HepG2 (cell line): ENCODE measurements around the gene FAM43B. TPM values are rescaled to one million over a fixed set of nuclear protein-coding genes. Genes with fewer than 3 reads are reported as not detected.

ENCODE experiments used
- ATAC-seq: fragments of 200-7000 bp; cut with Tn5 transposase; 3 replicates; pipeline ENCODE4 v1.9.1; 2020; ENCODE audit warnings: mild to moderate bottlenecking, moderate library complexity
- Bru-seq: library from RNA; stranded (reverse); fragments of 400-500 nt; gene quantifications from one replicate; lab custom pipeline; 2021; lab: Mats Ljungman, UMichigan
- BruChase-seq, 2 experiments: library from RNA; stranded (reverse); fragments of 400-500 nt; gene quantifications; one replicate each; lab custom pipeline; 2021; lab: Mats Ljungman, UMichigan
- BruUV-seq: library from RNA; stranded (reverse); fragments of 400-500 nt; replicated peaks from 2 replicates; lab custom pipeline; 2021; lab: Mats Ljungman, UMichigan
- CTCF ChIA-PET: fragments of 300-600 bp; formaldehyde crosslinking; extraction: SDS; loops from one replicate; lab custom pipeline; 2021; ENCODE audit warnings: low total read pairs, inconsistent platforms, low intra/inter-chr PET ratio; lab: Yijun Ruan, JAX
- POLR2A ChIA-PET: fragments of 350-600 bp; sonication (Branson Sonifier 250); formaldehyde crosslinking; loops from one replicate; lab custom pipeline; 2020; ENCODE audit warnings: antibody characterized with exemption, inconsistent platforms; lab: Yijun Ruan, JAX
- DNase-seq: peaks from one replicate; pipeline ENCODE4 v3.0.0-alpha.2; 2015; ENCODE audit warnings: low spot score
- FAIRE-seq: peaks from 3 replicates; lab custom pipeline; 2011; peaks lifted over from hg19 to GRCh38; lab: Jason Lieb, UNC
- H2AFZ ChIP-seq: one replicate; pipeline ENCODE4 v1.6.1; 2011; ENCODE audit warnings: low read length, inconsistent platforms
- H3K27ac ChIP-seq: fragments of 300-600 bp; 3 replicates; pipeline ENCODE4 v1.8.0; 2011; ENCODE audit warnings: mixed run types, mild to moderate bottlenecking, mixed read lengths, low read length, inconsistent platforms; ENCODE audit not compliant: insufficient read depth; ENCODE audit errors: extremely low read length
- H3K27me3 ChIP-seq, 2 experiments: fragments of 200-600 bp in 1 of 2; 2 replicates in 1 of 2; 3 replicates in 1 of 2; pipeline versions ENCODE4 v1.6.0 to v1.8.0; 2011; ENCODE audit warnings: low read length in 2 of 2, mild to moderate bottlenecking in 2 of 2, moderate library complexity in 2 of 2, inconsistent platforms in 1 of 2; ENCODE audit not compliant: insufficient read depth in 2 of 2, control insufficient read depth in 1 of 2
- H3K36me3 ChIP-seq, 2 experiments: fragments of 200-600 bp in 1 of 2; replicated peaks in 1 of 2; 2 replicates in 1 of 2; 3 replicates in 1 of 2; pipeline versions ENCODE4 v1.5.1 to v1.8.0; 2011; ENCODE audit warnings: low read length in 2 of 2, inconsistent platforms in 1 of 2; ENCODE audit not compliant: insufficient read depth in 2 of 2, control insufficient read depth in 1 of 2
- H3K4me1 ChIP-seq: 2 replicates; pipeline ENCODE4 v1.5.1; 2012; ENCODE audit warnings: low read length, inconsistent platforms; ENCODE audit not compliant: insufficient read depth
- H3K4me2 ChIP-seq: 2 replicates; pipeline ENCODE4 v1.6.0; 2011; ENCODE audit warnings: low read depth, low read length, inconsistent platforms
- H3K4me3 ChIP-seq, 3 experiments: fragments of 200-600 bp in 1 of 3; sonication (generic), shearing (Covaris generic) in 1 of 3; replicated peaks in 1 of 3; 2 replicates each; pipeline ENCODE4 v1.5.1; 2011 to 2016; ENCODE audit warnings: low read length in 3 of 3, inconsistent platforms in 2 of 3, low read depth in 2 of 3, mild to moderate bottlenecking in 2 of 3, control low read depth in 1 of 3, mixed read lengths in 1 of 3; ENCODE audit not compliant: insufficient read depth in 1 of 3
- H3K79me2 ChIP-seq: one replicate; pipeline ENCODE4 v1.6.1; 2011; ENCODE audit warnings: low read length, inconsistent platforms; ENCODE audit not compliant: insufficient read depth
- H3K9ac ChIP-seq: 2 replicates; pipeline ENCODE4 v1.6.0; 2011; ENCODE audit warnings: mild to moderate bottlenecking, low read depth, low read length, inconsistent platforms; ENCODE audit not compliant: insufficient read depth
- H3K9me3 ChIP-seq: 2 replicates; pipeline ENCODE4 v1.5.1; 2012; ENCODE audit warnings: mild to moderate bottlenecking, low read length
- H4K20me1 ChIP-seq: 2 replicates; pipeline ENCODE4 v1.6.0; 2011; ENCODE audit warnings: inconsistent platforms, mild to moderate bottlenecking, low read length, moderate library complexity; ENCODE audit not compliant: insufficient read depth
- AKAP8 ChIP-seq: sonication (generic); formaldehyde crosslinking; IDR thresholded peaks from 2 replicates; pipeline ENCODE4 v1.5.1; 2020; ENCODE audit warnings: mild to moderate bottlenecking, missing genetic modification reagents
- ATF2 ChIP-seq: sonication (generic); formaldehyde crosslinking; IDR thresholded peaks from 2 replicates; pipeline ENCODE4 v1.4.0; 2020; ENCODE audit warnings: missing genetic modification reagents
- CHD2 ChIP-seq: IDR thresholded peaks from 2 replicates; pipeline ENCODE4 v1.6.1; 2011; ENCODE audit warnings: low read depth, low read length, improper control_type of control experiment
- CREM ChIP-seq, 2 experiments: sonication (generic) in 1 of 2; formaldehyde crosslinking in 1 of 2; IDR thresholded peaks; 2 replicates each; pipeline versions ENCODE4 v1.4.0 to v1.6.1; 2016 to 2020; ENCODE audit warnings: antibody characterized with exemption in 1 of 2, mild to moderate bottlenecking in 1 of 2, missing genetic modification reagents in 1 of 2
- PLSCR1 ChIP-seq: sonication (generic); formaldehyde crosslinking; IDR thresholded peaks from 2 replicates; pipeline ENCODE4 v1.5.0; 2020; ENCODE audit warnings: missing genetic modification reagents, mild to moderate bottlenecking, borderline replicate concordance
- RXRB ChIP-seq: IDR thresholded peaks from 2 replicates; pipeline ENCODE4 v1.6.1; 2016; ENCODE audit warnings: borderline replicate concordance, missing genetic modification reagents, missing compliant biosample characterization
- SMAD3 ChIP-seq: sonication (generic); formaldehyde crosslinking; IDR thresholded peaks from 2 replicates; pipeline ENCODE4 v1.4.0; 2020; ENCODE audit warnings: missing genetic modification reagents
- SP5 ChIP-seq: IDR thresholded peaks from 2 replicates; pipeline ENCODE4 v1.6.1; 2016; ENCODE audit warnings: low read depth, borderline replicate concordance
- YEATS2 ChIP-seq: sonication (generic); formaldehyde crosslinking; IDR thresholded peaks from 2 replicates; pipeline ENCODE4 v1.4.0; 2020; ENCODE audit warnings: missing genetic modification reagents, borderline replicate concordance
- ZBTB3 ChIP-seq: sonication (generic); formaldehyde crosslinking; IDR thresholded peaks from 2 replicates; pipeline ENCODE4 v1.4.0; 2020; ENCODE audit warnings: low read depth, mild to moderate bottlenecking, moderate library complexity, missing genetic modification reagents, borderline replicate concordance
- ZNF468 ChIP-seq: sonication (generic); formaldehyde crosslinking; IDR thresholded peaks from 2 replicates; pipeline ENCODE4 v1.8.0; 2022; ENCODE audit warnings: mild to moderate bottlenecking, moderate library complexity, missing genetic modification reagents
- ZNF766 ChIP-seq: sonication (generic); formaldehyde crosslinking; IDR thresholded peaks from 2 replicates; pipeline ENCODE4 v1.5.0; 2020; ENCODE audit warnings: missing genetic modification reagents, borderline replicate concordance
- ZNF780A ChIP-seq: sonication (generic); formaldehyde crosslinking; IDR thresholded peaks from 2 replicates; pipeline ENCODE4 v1.8.0; 2022; ENCODE audit warnings: mild to moderate bottlenecking, missing genetic modification reagents, moderate library complexity
- ZNF790 ChIP-seq: sonication (generic); formaldehyde crosslinking; IDR thresholded peaks from 2 replicates; pipeline ENCODE4 v1.8.0; 2022; ENCODE audit warnings: missing genetic modification reagents, mild to moderate bottlenecking, borderline replicate concordance
- ZNF883 ChIP-seq: sonication (generic); formaldehyde crosslinking; IDR thresholded peaks from 2 replicates; pipeline ENCODE4 v1.5.1; 2020; ENCODE audit warnings: mild to moderate bottlenecking, missing genetic modification reagents; ENCODE audit errors: not compliant biosample characterization
- WGBS: methylation state at CpG from one replicate; pipeline ENCODE4 v1.1.6; 2017; ENCODE audit warnings: low lambda C conversion rate; 5-methylcytosine and 5-hydroxymethylcytosine counted together
- in situ Hi-C: cut with HindIII; loops from 2 replicates; pipeline ENCODE4 v1.10.0; 2017; ENCODE audit warnings: low pct_unique_long_range_greater_than_20kb; ENCODE audit not compliant: extremely low pct_ligation_motif_present
- intact Hi-C: fragments of 100-400 bp; cut with micrococcal nuclease; formaldehyde crosslinking; loops from one replicate; pipeline ENCODE4 v1.10.0; 2022; ENCODE audit not compliant: unreplicated experiment
- long read RNA-seq, 2 experiments: library from RNA in 1 of 2; library from polyadenylated mRNA in 1 of 2; stranded (forward) in 1 of 2; unstranded in 1 of 2; transcript quantifications; one replicate each; pipeline ENCODE4 v2.0.0, GENCODE V29; 2019 to 2022
- polyA minus RNA-seq, 3 experiments: library from RNA; depleted of rRNA, polyadenylated mRNA; stranded (reverse); fragments of >200 nt; gene quantifications; 2 replicates each; pipeline ENCODE4 v1.2.3, GENCODE V29; 2011; ENCODE audit warnings: low replicate concordance in 1 of 3
- polyA plus RNA-seq, 8 experiments: library from polyadenylated mRNA; depleted of rRNA in 3 of 8; stranded (reverse) in 7 of 8; unstranded in 1 of 8; fragments of >200 nt; fragmentation: Illumina TruSeq in 4 of 8; extraction: Trizol in 4 of 8; gene quantifications; 2 replicates each; pipeline versions ENCODE4 v1.2.1 to v1.2.3, GENCODE V29; 2011 to 2016; ENCODE audit warnings: low read depth in 4 of 8, missing spikeins in 1 of 8, mixed read lengths in 1 of 8; ENCODE audit not compliant: insufficient read depth in 1 of 8
- total RNA-seq, 5 experiments: library from RNA; depleted of rRNA; stranded (reverse); fragments of >200 nt; fragmentation: Illumina TruSeq; extraction: Trizol; gene quantifications; 2 replicates each; pipeline ENCODE4 v1.2.3, GENCODE V29; 2016; ENCODE audit warnings: low read depth in 1 of 5

Gene FAM43B
- total RNA-seq (2016; rRNA removed; fragmentation: Illumina TruSeq; extraction: Trizol) (3.2 and 3.7 TPM in 2 replicates), polyA plus RNA-seq (2011; rRNA removed) (0.63 and 0.80 TPM in 2 replicates), polyA minus RNA-seq (2011; rRNA and poly(A)+ RNA removed; ENCODE audit: low replicate concordance) (2.0 TPM in 1 of 2 replicates, not detected in the other), Bru-seq, nascent RNA (percentile 48 among the genes with signal in this experiment), BruChase-seq, experiment 1, labeled RNA remaining after a 6-hour chase (percentile 59 among the genes with signal in this experiment), BruChase-seq, experiment 2, labeled RNA remaining after a 2-hour chase (percentile 66 among the genes with signal in this experiment)
- 1.1 TPM in 2 replicates for total RNA-seq (2016; cell fraction: cytosol; rRNA removed; fragmentation: Illumina TruSeq; extraction: Trizol; ENCODE audit: low read depth)
- total RNA-seq (2016; cell fraction: insoluble cytoplasmic fraction; rRNA removed; fragmentation: Illumina TruSeq; extraction: Trizol), result 2.7 and 3.7 TPM in 2 replicates
- total RNA-seq (2016; cell fraction: membrane; rRNA removed; fragmentation: Illumina TruSeq; extraction: Trizol), result 2.0 and 2.1 TPM in 2 replicates
- 2.1 and 2.2 TPM in 2 replicates for total RNA-seq (2016; cell fraction: nucleus; rRNA removed; fragmentation: Illumina TruSeq; extraction: Trizol)
- polyA plus RNA-seq (2011; cell fraction: cytosol; rRNA removed), result 0.45 and 0.85 TPM in 2 replicates
- polyA plus RNA-seq (2011; cell fraction: nucleus; rRNA removed), result 2.0 and 2.2 TPM in 2 replicates
- polyA plus RNA-seq (2012), result 1.4 and 1.7 TPM in 2 replicates
- polyA plus RNA-seq (2016; cell fraction: cytosol; fragmentation: Illumina TruSeq; extraction: Trizol; ENCODE audit: low read depth), result 0.42 and 0.66 TPM in 2 replicates
- polyA plus RNA-seq (2016; cell fraction: insoluble cytoplasmic fraction; fragmentation: Illumina TruSeq; extraction: Trizol; ENCODE audit: low read depth), result 4.4 and 6.4 TPM in 2 replicates
- 1.0 and 1.4 TPM in 2 replicates for polyA plus RNA-seq (2016; cell fraction: membrane; fragmentation: Illumina TruSeq; extraction: Trizol; ENCODE audit: low read depth)
- 4.9 and 5.8 TPM in 2 replicates for polyA plus RNA-seq (2016; cell fraction: nucleus; fragmentation: Illumina TruSeq; extraction: Trizol; ENCODE audit: insufficient read depth, low read depth)
- polyA minus RNA-seq (2011; cell fraction: cytosol; rRNA and poly(A)+ RNA removed), result 1.8 and 2.3 TPM in 2 replicates
- polyA minus RNA-seq (2011; cell fraction: nucleus; rRNA and poly(A)+ RNA removed), result 1.4 and 2.2 TPM in 2 replicates
- long read RNA-seq, experiment 1, partial matches to known transcripts, result 0 of 1 reads
- long read RNA-seq, experiment 1, other reads (novel, unspliced or antisense), result 0 of 1 reads
- long read RNA-seq, experiment 2, transcript FAM43B-201 (1 exons, 2,572 nt), result major isoform, 25 of 25 reads
- long read RNA-seq, experiment 2, partial matches to known transcripts, result 0 of 25 reads
- long read RNA-seq, experiment 2, other reads (novel, unspliced or antisense), result 0 of 25 reads

- intact Hi-C loops, result loop anchor here (2.0 kb wide), 1 partner anchor 29 kb away; no protein-coding TSS in a partner anchor
- peak; percentile 93 for ATAC-seq
- TF ChIP-seq ZNF780A (CRISPR knock-in tag), result no peak
- 0 out of 2 replicates have a peak, but pooled peaks have one; percentile 47 for TF ChIP-seq ZNF468
- no peak for TF ChIP-seq SP5 (CRISPR knock-in tag)
- TF ChIP-seq ZBTB3, result no peak
- peak; percentile 28; the same call in 1 of the 2 replicates for TF ChIP-seq RXRB
- TF ChIP-seq ATF2 (CRISPR knock-in tag), result no peak
- TF ChIP-seq ZNF790 (CRISPR knock-in tag), result no peak
- peak; percentile 75 for TF ChIP-seq ZNF883
- 0 out of 2 replicates have a peak, but pooled peaks have one; percentile 20 for TF ChIP-seq AKAP8 (CRISPR knock-in tag)
- TF ChIP-seq CHD2, result peak; percentile 71
- no peak; the same call in 1 of the 2 replicates for TF ChIP-seq SMAD3 (CRISPR knock-in tag)
- peak; percentile 72; the same call in 1 of the 2 replicates for TF ChIP-seq YEATS2 (CRISPR knock-in tag)
- TF ChIP-seq ZNF766 (CRISPR knock-in tag), result no peak
- peak; percentile 50 for TF ChIP-seq CREM (IDR thresholded peaks at IDR 0.05)
- no peak for TF ChIP-seq CREM (CRISPR knock-in tag; IDR thresholded peaks at IDR 0.05)
- TF ChIP-seq PLSCR1 (CRISPR knock-in tag), result no peak
These were observed at the start of gene FAM43B for GRCh38 chr1:20551945-20552727. FAM43B (plus strand) TSS chr1:20552573; CDS start chr1:20552974, 401 bp downstream.

More at GRCh38 chr1:20551945-20552727, at the start of gene FAM43B:
- FAIRE-seq (peak; percentile 81), DNase-seq (peak; percentile 88)
- Histone ChIP-seq H3K4me1 (peaks cover 34% of the 10 kb centered on the region), H3K4me3 (peak within 1 kb of the TSS; percentile 57 to 81 (median 75)), H3K79me2 (no peaks in the 10 kb centered on the region), H2AFZ (no peak within 1 kb of the TSS), H3K9me3 (no peaks in the 10 kb centered on the region), H3K4me2 (peak within 1 kb of the TSS; percentile 89), H4K20me1 (no peaks in the 10 kb centered on the region; the same call in 1 of the 2 replicates), H3K36me3 (no peaks in the 10 kb centered on the region), H3K27ac (peak within 1 kb of the TSS; percentile 95), H3K9ac (peak within 1 kb of the TSS; percentile 87), H3K27me3 (no peaks in the 10 kb centered on the region)
- ChIA-PET POLR2A (interaction anchor here (0.6 to 2.6 kb wide), 21 partner anchors 9 to 626 kb away, joined by 3 to 45 read pairs (median 4); partner anchors contain the start of genes CDA, DDOST, MUL1 and PINK1), CTCF (no interaction called here)
- WGBS, result 0% methylated on average over 17 of the region's 47 CpGs
- BruUV-seq, result no TSS peak
- in situ Hi-C loops, result no loop called here
